Trophoblast cell (in vitro differentiated cells and primary cell): ENCODE results near the gene LILRB2.
"Not testable (repeated sequence)": the region's sequence is repeated elsewhere in the genome, so short reads cannot be mapped to it uniquely, and the experiment has no call there.

Experiments used
- DNase-seq, 2 donors: peaks; one replicate each; pipeline ENCODE4 v3.0.0-alpha.2; 2016
- H2AFZ ChIP-seq: 2 replicates; pipeline ENCODE4 v1.6.1; 2013; ENCODE audit warnings: low read length, moderate library complexity, mild to moderate bottlenecking; ENCODE audit not compliant: insufficient read depth, poor library complexity
- H2AK5ac ChIP-seq: 2 replicates; pipeline ENCODE4 v1.6.1; 2013; ENCODE audit warnings: mild to moderate bottlenecking, low read length
- H2BK120ac ChIP-seq: 2 replicates; pipeline ENCODE4 v1.6.1; 2013; ENCODE audit warnings: low read length, mild to moderate bottlenecking, moderate library complexity; ENCODE audit not compliant: insufficient read depth, poor library complexity
- H2BK12ac ChIP-seq: 2 replicates; pipeline ENCODE4 v1.6.1; 2013; ENCODE audit warnings: mild to moderate bottlenecking, low read length, moderate library complexity
- H2BK5ac ChIP-seq: 2 replicates; pipeline ENCODE4 v1.6.1; 2013; ENCODE audit warnings: low read length, low read depth, moderate library complexity, mild to moderate bottlenecking; ENCODE audit not compliant: poor library complexity
- H3K14ac ChIP-seq: 2 replicates; pipeline ENCODE4 v1.6.1; 2013; ENCODE audit warnings: mild to moderate bottlenecking, low read length
- H3K18ac ChIP-seq: 2 replicates; pipeline ENCODE4 v1.6.1; 2013; ENCODE audit warnings: mild to moderate bottlenecking, low read length
- H3K23ac ChIP-seq: 2 replicates; pipeline ENCODE4 v1.6.1; 2013; ENCODE audit warnings: low read length
- H3K27ac ChIP-seq: 2 replicates; pipeline ENCODE4 v1.5.1; 2013; ENCODE audit warnings: low read depth, mild to moderate bottlenecking, inconsistent platforms, low read length, moderate library complexity
- H3K27me3 ChIP-seq: 2 replicates; pipeline ENCODE4 v1.6.1; 2013; ENCODE audit warnings: inconsistent platforms, mild to moderate bottlenecking, low read length, moderate library complexity; ENCODE audit not compliant: insufficient read depth
- H3K36me3 ChIP-seq, 2 experiments: 1 replicate in 1 of 2; 2 replicates in 1 of 2; pipeline ENCODE4 v1.6.1; 2013; ENCODE audit warnings: low read length in 2 of 2, mild to moderate bottlenecking in 2 of 2, moderate library complexity in 1 of 2; ENCODE audit not compliant: insufficient read depth in 2 of 2, control insufficient read depth in 1 of 2
- H3K4ac ChIP-seq: 2 replicates; pipeline ENCODE4 v1.6.1; 2013; ENCODE audit warnings: low read depth, mild to moderate bottlenecking, low read length, moderate library complexity
- H3K4me1 ChIP-seq, 2 experiments: 1 replicate in 1 of 2; 2 replicates in 1 of 2; pipeline ENCODE4 v1.6.1; 2013; ENCODE audit warnings: low read length in 2 of 2, mild to moderate bottlenecking in 2 of 2, moderate library complexity in 1 of 2; ENCODE audit not compliant: insufficient read depth in 2 of 2, control insufficient read depth in 1 of 2
- H3K4me2 ChIP-seq: 2 replicates; pipeline ENCODE4 v1.6.1; 2013; ENCODE audit warnings: inconsistent platforms, mild to moderate bottlenecking, low read length, moderate library complexity
- H3K4me3 ChIP-seq: 2 replicates; pipeline ENCODE4 v1.5.1; 2013; ENCODE audit warnings: mild to moderate bottlenecking, low read depth, low read length, inconsistent platforms
- H3K79me1 ChIP-seq: one replicate; pipeline ENCODE4 v1.6.1; 2013; ENCODE audit warnings: low read length
- H3K79me2 ChIP-seq: 2 replicates; pipeline ENCODE4 v1.6.1; 2013; ENCODE audit warnings: low read length, mild to moderate bottlenecking; ENCODE audit not compliant: control insufficient read depth, insufficient read depth, poor library complexity
- H3K9ac ChIP-seq: 2 replicates; pipeline ENCODE4 v1.6.1; 2013; ENCODE audit warnings: mild to moderate bottlenecking, low read length
- H3K9me3 ChIP-seq: 2 replicates; pipeline ENCODE4 v1.6.1; 2013; ENCODE audit warnings: low read depth, mild to moderate bottlenecking, control low read depth, inconsistent platforms, low read length; ENCODE audit not compliant: insufficient read depth
- H4K12ac ChIP-seq: 2 replicates; pipeline ENCODE4 v1.6.1; 2013; ENCODE audit warnings: low read depth, mild to moderate bottlenecking, low read length, moderate library complexity
- H4K8ac ChIP-seq: 2 replicates; pipeline ENCODE4 v1.6.1; 2013; ENCODE audit warnings: low read depth, mild to moderate bottlenecking, low read length, moderate library complexity
- H4K91ac ChIP-seq: one replicate; pipeline ENCODE4 v1.6.1; 2013; ENCODE audit warnings: low read depth, mild to moderate bottlenecking, low read length, moderate library complexity
- WGBS: extraction: QIAGEN DNeasy Blood & Tissue Kit; methylation state at CpG from one replicate; pipeline ENCODE4 v1.1.7; 2013; ENCODE audit warnings: missing lambda C conversion rate; ENCODE audit not compliant: insufficient read length, insufficient coverage; ENCODE audit errors: extremely low coverage; 5-methylcytosine and 5-hydroxymethylcytosine counted together

The LILRB2 gene

GRCh38 chr19:54325194-54325621, 44.3 kb upstream of the LILRB2 start:
- Histone ChIP-seq H3K18ac (no peak overlapping the region), H3K79me1 (no peaks in the 10 kb centered on the region), H2AK5ac (no peak overlapping the region), H3K4ac (no peak overlapping the region), H3K27me3 (no peaks in the 10 kb centered on the region), H3K14ac (no peak overlapping the region), H3K4me3 (no peak overlapping the region), H2BK12ac (no peak overlapping the region), H3K23ac (no peak overlapping the region), H4K8ac (no peak overlapping the region), H4K91ac (no peak overlapping the region), H3K9me3 (peaks cover 4% of the 10 kb centered on the region), H3K79me2 (no peaks in the 10 kb centered on the region), H3K36me3 (no peaks in the 10 kb centered on the region), H3K27ac (no peak overlapping the region), H2AFZ (no peak overlapping the region), H3K4me1 (no peaks in the 10 kb centered on the region), H2BK5ac (no peak overlapping the region), H4K12ac (no peak overlapping the region), H3K9ac (no peak overlapping the region), H2BK120ac (no peak overlapping the region), H3K4me2 (no peak overlapping the region)
- peak; percentile 24 to 67 for DNase-seq
- no CpG with 5 or more reads among the region's 4 CpGs for WGBS

- H3K36me3 ChIP-seq: no peaks in the 10 kb centered on the region
- H3K27me3 ChIP-seq: no peaks in the 10 kb centered on the region
- H3K4me3 ChIP-seq: no peak overlapping the region
- H3K79me2 ChIP-seq: no peaks in the 10 kb centered on the region
- no peaks in the 10 kb centered on the region for H3K4me1 ChIP-seq
- no CpG with 5 or more reads among the region's 3 CpGs for WGBS
- no peak overlapping the region for H2BK12ac ChIP-seq
- no peak overlapping the region for H3K23ac ChIP-seq
- no peak overlapping the region for H2AFZ ChIP-seq
- H3K9ac ChIP-seq: no peak overlapping the region
- no peak overlapping the region for H4K12ac ChIP-seq
- no peak overlapping the region for H3K14ac ChIP-seq
- H4K91ac ChIP-seq: no peak overlapping the region
- no peak for DNase-seq
- no peaks in the 10 kb centered on the region for H3K79me1 ChIP-seq
- no peak overlapping the region for H3K18ac ChIP-seq
- H2BK5ac ChIP-seq: no peak overlapping the region
- H2BK120ac ChIP-seq: no peak overlapping the region
- no peak overlapping the region for H4K8ac ChIP-seq
- H3K9me3 ChIP-seq: peaks cover 6% of the 10 kb centered on the region
- H3K4me2 ChIP-seq: no peak overlapping the region
- no peak overlapping the region for H3K4ac ChIP-seq
- no peak overlapping the region for H2AK5ac ChIP-seq
- no peak overlapping the region for H3K27ac ChIP-seq
Observed at GRCh38 chr19:54324071-54324470, 43.2 kb upstream of the LILRB2 start.

GRCh38 chr19:54322934-54323333, 42.0 kb upstream of the LILRB2 start:
- not testable (repeated sequence) for H3K9ac ChIP-seq, H2BK12ac ChIP-seq, H3K4me3 ChIP-seq, H3K18ac ChIP-seq, H3K79me2 ChIP-seq, H2BK5ac ChIP-seq, H4K91ac ChIP-seq, H3K4me2 ChIP-seq, H2BK120ac ChIP-seq, H4K8ac ChIP-seq, H2AFZ ChIP-seq, H3K27me3 ChIP-seq, H3K4ac ChIP-seq, H3K79me1 ChIP-seq, H4K12ac ChIP-seq, H3K9me3 ChIP-seq, H3K27ac ChIP-seq, H2AK5ac ChIP-seq, H3K4me1 ChIP-seq, H3K36me3 ChIP-seq, H3K14ac ChIP-seq, DNase-seq, H3K23ac ChIP-seq
- WGBS: no CpG with 5 or more reads among the region's 13 CpGs

GRCh38 chr19:54322295-54322694, 41.4 kb upstream of the LILRB2 start:
- not testable (repeated sequence) for H2BK5ac ChIP-seq, DNase-seq, H3K79me2 ChIP-seq, H2AFZ ChIP-seq, H3K9me3 ChIP-seq, H4K12ac ChIP-seq, H3K27me3 ChIP-seq, H3K36me3 ChIP-seq, H3K4me2 ChIP-seq, H3K79me1 ChIP-seq, H3K9ac ChIP-seq, H3K18ac ChIP-seq, H3K27ac ChIP-seq, H2BK120ac ChIP-seq, H3K4me3 ChIP-seq, H4K8ac ChIP-seq, H2BK12ac ChIP-seq, H4K91ac ChIP-seq, H3K23ac ChIP-seq, H3K14ac ChIP-seq, H3K4me1 ChIP-seq, H2AK5ac ChIP-seq, H3K4ac ChIP-seq
- WGBS: no CpG with 5 or more reads among the region's 13 CpGs
